ENCODE results near the gene ZMYM2.
"Not testable (repeated sequence)": the region's sequence is repeated elsewhere in the genome, so short reads cannot be mapped to it uniquely, and the experiment has no call there.

Gene ZMYM2

DNA sequence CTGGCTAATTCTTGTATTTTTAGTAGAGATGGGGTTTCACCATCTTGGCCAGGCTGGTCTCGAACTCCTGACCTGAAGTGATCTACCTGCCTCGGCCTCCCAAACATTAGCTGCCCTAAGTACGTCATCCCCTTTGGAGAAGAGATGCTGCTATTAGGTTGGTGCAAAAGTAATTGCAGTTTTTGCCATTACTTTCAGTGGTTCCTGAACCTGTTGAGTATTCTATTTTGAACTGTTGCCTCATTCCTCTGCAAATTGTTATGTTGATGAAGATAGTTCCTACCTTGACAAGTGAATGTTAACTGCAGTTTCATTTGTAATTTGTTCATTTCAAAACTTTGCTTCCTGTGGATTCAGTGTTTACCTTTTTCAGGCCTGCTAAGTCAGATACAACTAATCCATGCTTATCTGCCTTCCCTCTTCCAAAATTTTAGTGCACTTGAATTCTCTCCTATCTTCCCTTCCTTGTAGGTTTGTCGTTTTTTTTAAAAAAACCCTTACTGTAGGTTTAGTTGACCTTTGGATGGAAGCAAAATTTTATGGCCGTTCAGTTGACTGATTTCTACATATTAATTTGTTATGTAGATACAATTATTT, 24.0 kb downstream of the ZMYM2 start:
- DNase-seq (ENCODE audit: low read depth, low spot score): no peak

- no peak for DNase-seq (ENCODE audit: low read depth, low spot score)
Observed at GRCh38 chr13:19984430-19985218, 26.1 kb downstream of the ZMYM2 start.

GRCh38 chr13:19985219-19985556, 26.7 kb downstream of the ZMYM2 start:
- no peak for DNase-seq (ENCODE audit: low read depth, low spot score)

GRCh38 chr13:19991531-19991930, 33.0 kb downstream of the ZMYM2 start:
- no peak for DNase-seq (ENCODE audit: low read depth, low spot score)

DNA sequence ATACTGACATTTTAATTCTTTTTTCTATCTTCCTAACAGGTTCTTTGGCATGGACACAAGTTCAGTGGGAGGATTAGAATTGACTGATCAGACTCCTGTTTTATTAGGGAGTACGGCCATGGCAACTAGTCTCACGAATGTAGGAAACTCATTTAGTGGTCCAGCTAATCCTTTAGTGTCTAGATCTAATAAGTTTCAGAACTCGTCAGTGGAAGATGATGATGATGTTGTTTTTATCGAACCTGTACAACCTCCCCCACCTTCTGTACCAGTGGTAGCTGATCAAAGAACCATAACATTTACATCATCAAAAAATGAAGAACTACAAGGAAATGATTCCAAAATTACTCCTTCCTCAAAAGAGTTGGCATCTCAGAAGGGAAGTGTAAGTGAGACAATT, 34.5 kb downstream of the ZMYM2 start:
- no peak for DNase-seq (ENCODE audit: low read depth, low spot score)

GRCh38 chr13:19998960-19999359, 40.4 kb downstream of the ZMYM2 start:
- DNase-seq (ENCODE audit: low read depth, low spot score): no peak

DNA sequence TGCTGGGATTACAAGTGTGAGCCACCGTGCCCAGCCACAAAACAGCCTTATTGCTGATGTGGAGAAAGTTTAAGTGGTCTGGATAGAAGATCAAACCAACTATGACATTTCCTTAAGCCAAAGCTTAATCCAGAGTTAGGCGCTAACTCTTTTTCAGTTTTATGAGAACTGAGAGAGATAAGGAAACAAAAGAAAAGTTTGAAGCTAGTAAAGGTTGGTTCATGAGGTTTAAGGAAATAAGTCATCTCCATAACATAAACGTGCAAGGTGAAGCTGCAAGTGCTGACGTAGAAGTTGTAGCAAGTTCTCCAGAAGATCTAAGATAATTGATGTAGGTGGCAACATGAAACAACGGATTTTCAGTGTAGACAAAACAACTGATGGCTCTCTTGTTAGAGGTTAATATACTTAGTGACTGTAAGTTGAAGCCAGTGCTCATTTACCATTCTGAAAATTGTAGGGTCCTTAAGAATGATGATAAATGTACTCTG, 41.6 kb downstream of the ZMYM2 start:
- DNase-seq (ENCODE audit: low read depth, low spot score): no peak

GRCh38 chr13:20001366-20002190, 43.1 kb downstream of the ZMYM2 start:
- DNase-seq (ENCODE audit: low read depth, low spot score): no peak

- no peak for DNase-seq (ENCODE audit: low read depth, low spot score)
Observed at GRCh38 chr13:20002787-20003186, 44.3 kb downstream of the ZMYM2 start.

GRCh38 chr13:20006206-20006605, 47.7 kb downstream of the ZMYM2 start:
- DNase-seq (ENCODE audit: low read depth, low spot score): no peak

DNA sequence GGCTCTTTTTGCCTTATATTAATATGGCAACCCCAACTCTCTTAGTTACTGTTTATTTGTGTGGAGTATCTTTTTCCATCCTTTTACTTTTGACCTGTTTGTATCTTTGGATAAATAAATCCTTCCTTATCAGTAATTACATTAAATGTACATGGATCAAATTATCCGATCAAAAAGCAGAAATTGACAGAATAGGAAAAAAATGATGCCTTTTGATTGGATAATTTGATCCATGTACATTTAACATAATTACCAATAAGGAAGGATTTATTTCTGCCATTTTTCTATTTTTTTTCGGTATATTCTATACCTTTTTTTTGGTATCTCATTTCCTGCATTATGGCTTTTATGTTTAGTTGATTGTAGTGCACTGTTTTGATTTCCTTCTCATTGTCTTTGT, 57.2 kb downstream of the ZMYM2 start:
- no peak for DNase-seq (ENCODE audit: low read depth, low spot score)

DNA sequence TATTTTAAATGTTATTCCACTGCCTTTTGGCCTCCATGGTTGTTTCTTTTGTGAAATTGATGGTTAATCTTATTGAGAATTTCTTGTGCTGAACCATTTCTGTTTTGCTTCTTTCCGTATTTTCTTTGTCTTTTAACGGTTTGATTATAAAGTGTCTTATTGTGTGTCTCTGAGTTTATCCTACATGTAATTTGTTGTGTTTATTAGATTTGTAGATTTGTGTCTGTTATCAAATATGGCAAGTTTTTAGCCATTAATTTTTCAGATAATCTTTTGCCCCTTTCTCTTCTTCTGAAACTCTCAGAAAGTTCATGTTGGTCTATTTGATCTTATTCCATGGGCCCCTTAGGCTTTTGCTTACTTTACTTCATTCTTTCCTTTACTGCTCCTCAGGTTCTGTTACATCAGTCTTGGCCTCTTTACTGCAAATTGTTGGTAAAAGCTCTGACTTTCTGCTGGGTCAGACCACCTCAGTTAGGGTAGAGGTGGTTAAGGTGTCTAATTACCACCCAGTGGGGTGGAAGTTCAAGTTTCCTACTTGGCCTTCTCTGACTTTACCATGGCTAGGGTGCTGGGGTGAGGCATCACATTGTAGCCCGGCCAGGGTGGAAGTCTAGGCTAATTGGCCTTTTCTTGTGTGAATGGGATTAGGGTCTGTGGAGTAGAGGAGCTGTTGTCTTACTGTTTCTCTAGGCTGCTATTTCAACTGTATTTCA, 58.3 kb downstream of the ZMYM2 start:
- DNase-seq (ENCODE audit: low read depth, low spot score): peak; percentile 17

- DNase-seq (ENCODE audit: low read depth, low spot score): no peak
Observed at GRCh38 chr13:20017365-20017711, 58.8 kb downstream of the ZMYM2 start.

- no peak for DNase-seq (ENCODE audit: low read depth, low spot score)
Observed at GRCh38 chr13:20019043-20019442, 60.5 kb downstream of the ZMYM2 start.

DNA sequence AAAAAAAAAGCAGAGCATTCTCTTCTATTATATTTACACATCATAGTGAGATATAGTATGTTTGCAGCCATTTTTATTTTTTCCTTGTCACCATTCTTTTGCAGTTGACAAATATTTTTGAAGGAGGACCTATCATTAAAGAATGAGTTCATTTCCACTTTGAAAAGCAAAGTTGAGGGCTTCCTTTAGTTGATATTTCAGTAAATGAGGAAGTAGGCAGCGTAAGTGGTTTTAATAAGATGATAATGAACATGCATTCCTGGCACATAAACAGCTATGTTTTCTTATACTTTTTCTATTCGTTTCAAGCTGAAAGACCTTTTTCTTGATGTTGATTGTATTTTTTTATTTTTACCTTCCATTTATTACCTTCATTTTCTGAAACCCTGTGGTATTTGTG, 66.2 kb downstream of the ZMYM2 start:
- DNase-seq (ENCODE audit: low read depth, low spot score): no peak

DNA sequence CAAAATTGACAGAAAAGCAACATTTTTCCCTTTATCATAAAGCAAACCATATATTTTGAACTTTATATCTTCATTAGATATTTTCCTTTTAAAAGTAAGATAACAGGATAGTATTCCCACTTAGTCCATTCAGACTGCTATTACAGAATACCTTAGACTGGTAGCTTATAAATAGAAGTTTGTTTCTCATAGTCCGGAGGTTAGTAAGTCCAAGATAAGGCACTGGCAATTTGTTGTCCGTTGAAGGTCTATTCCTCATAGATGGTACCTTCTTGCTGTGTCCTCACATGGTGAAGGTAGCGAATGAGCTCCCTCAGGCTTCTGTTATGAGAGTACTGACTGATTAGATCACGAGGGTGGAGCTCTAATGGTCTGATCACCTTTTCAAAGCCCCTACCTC, 70.4 kb downstream of the ZMYM2 start:
- no peak for DNase-seq (ENCODE audit: low read depth, low spot score)

GRCh38 chr13:20033486-20033885, 75.0 kb downstream of the ZMYM2 start:
- no peak for DNase-seq (ENCODE audit: low read depth, low spot score)

DNA sequence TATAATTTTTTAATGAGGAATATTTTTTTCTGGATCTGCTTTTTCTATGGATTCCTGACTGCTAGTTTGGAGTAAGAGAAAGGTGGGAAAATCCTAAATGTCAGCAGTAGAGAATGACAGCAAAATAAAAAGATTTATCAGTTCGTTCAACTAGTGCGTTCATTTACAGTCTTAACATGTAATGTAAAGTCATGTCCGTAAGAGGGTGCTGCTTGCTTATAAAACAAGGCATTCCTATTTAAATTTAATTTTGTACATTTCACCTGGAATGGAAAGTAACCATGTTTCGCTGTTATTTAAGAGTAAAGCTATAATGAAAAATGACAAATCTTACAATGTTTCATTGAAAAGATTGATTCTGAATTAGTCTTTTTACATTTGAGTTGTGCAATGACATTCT, 76.6 kb downstream of the ZMYM2 start:
- DNase-seq (ENCODE audit: low read depth, low spot score): no peak

- DNase-seq (ENCODE audit: low read depth, low spot score): no peak
Observed at GRCh38 chr13:20037908-20038307, 79.4 kb downstream of the ZMYM2 start.

GRCh38 chr13:20042603-20043002, 84.1 kb downstream of the ZMYM2 start:
- DNase-seq (ENCODE audit: low read depth, low spot score): not testable (repeated sequence)

GRCh38 chr13:20043207-20043925, 84.8 kb downstream of the ZMYM2 start:
- DNase-seq (ENCODE audit: low read depth, low spot score): no peak
